HepG2 (cell line): Measurements from ENCODE around the gene SMNDC1. TPM values are rescaled to one million over a fixed set of nuclear protein-coding genes. Genes with fewer than 3 reads are reported as not detected.

Experiments
- ATAC-seq: fragments of 200-7000 bp; cut with Tn5 transposase; 3 replicates; pipeline ENCODE4 v1.9.1; 2020; ENCODE audit warnings: mild to moderate bottlenecking, moderate library complexity
- BruUV-seq: library from RNA; stranded (reverse); fragments of 400-500 nt; replicated peaks from 2 replicates; lab custom pipeline; 2021; lab: Mats Ljungman, UMichigan
- CTCF ChIA-PET: fragments of 300-600 bp; formaldehyde crosslinking; extraction: SDS; loops from one replicate; lab custom pipeline; 2021; ENCODE audit warnings: low total read pairs, inconsistent platforms, low intra/inter-chr PET ratio; lab: Yijun Ruan, JAX
- POLR2A ChIA-PET: fragments of 350-600 bp; sonication (Branson Sonifier 250); formaldehyde crosslinking; loops from one replicate; lab custom pipeline; 2020; ENCODE audit warnings: antibody characterized with exemption, inconsistent platforms; lab: Yijun Ruan, JAX
- DNase-seq: peaks from one replicate; pipeline ENCODE4 v3.0.0-alpha.2; 2015; ENCODE audit warnings: low spot score
- FAIRE-seq: peaks from 3 replicates; lab custom pipeline; 2011; peaks lifted over from hg19 to GRCh38; lab: Jason Lieb, UNC
- H2AFZ ChIP-seq: one replicate; pipeline ENCODE4 v1.6.1; 2011; ENCODE audit warnings: low read length, inconsistent platforms
- H3K27ac ChIP-seq: fragments of 300-600 bp; 3 replicates; pipeline ENCODE4 v1.8.0; 2011; ENCODE audit warnings: mixed run types, mild to moderate bottlenecking, mixed read lengths, low read length, inconsistent platforms; ENCODE audit not compliant: insufficient read depth; ENCODE audit errors: extremely low read length
- H3K27me3 ChIP-seq, 2 experiments: fragments of 200-600 bp in 1 of 2; 2 replicates in 1 of 2; 3 replicates in 1 of 2; pipeline versions ENCODE4 v1.6.0 to v1.8.0; 2011; ENCODE audit warnings: low read length in 2 of 2, mild to moderate bottlenecking in 2 of 2, moderate library complexity in 2 of 2, inconsistent platforms in 1 of 2; ENCODE audit not compliant: insufficient read depth in 2 of 2, control insufficient read depth in 1 of 2
- H3K36me3 ChIP-seq, 2 experiments: fragments of 200-600 bp in 1 of 2; replicated peaks in 1 of 2; 2 replicates in 1 of 2; 3 replicates in 1 of 2; pipeline versions ENCODE4 v1.5.1 to v1.8.0; 2011; ENCODE audit warnings: low read length in 2 of 2, inconsistent platforms in 1 of 2; ENCODE audit not compliant: insufficient read depth in 2 of 2, control insufficient read depth in 1 of 2
- H3K4me1 ChIP-seq: 2 replicates; pipeline ENCODE4 v1.5.1; 2012; ENCODE audit warnings: low read length, inconsistent platforms; ENCODE audit not compliant: insufficient read depth
- H3K4me2 ChIP-seq: 2 replicates; pipeline ENCODE4 v1.6.0; 2011; ENCODE audit warnings: low read depth, low read length, inconsistent platforms
- H3K4me3 ChIP-seq, 3 experiments: fragments of 200-600 bp in 1 of 3; sonication (generic), shearing (Covaris generic) in 1 of 3; replicated peaks in 1 of 3; 2 replicates each; pipeline ENCODE4 v1.5.1; 2011 to 2016; ENCODE audit warnings: low read length in 3 of 3, inconsistent platforms in 2 of 3, low read depth in 2 of 3, mild to moderate bottlenecking in 2 of 3, control low read depth in 1 of 3, mixed read lengths in 1 of 3; ENCODE audit not compliant: insufficient read depth in 1 of 3
- H3K79me2 ChIP-seq: one replicate; pipeline ENCODE4 v1.6.1; 2011; ENCODE audit warnings: low read length, inconsistent platforms; ENCODE audit not compliant: insufficient read depth
- H3K9ac ChIP-seq: 2 replicates; pipeline ENCODE4 v1.6.0; 2011; ENCODE audit warnings: mild to moderate bottlenecking, low read depth, low read length, inconsistent platforms; ENCODE audit not compliant: insufficient read depth
- H3K9me3 ChIP-seq: 2 replicates; pipeline ENCODE4 v1.5.1; 2012; ENCODE audit warnings: mild to moderate bottlenecking, low read length
- H4K20me1 ChIP-seq: 2 replicates; pipeline ENCODE4 v1.6.0; 2011; ENCODE audit warnings: inconsistent platforms, mild to moderate bottlenecking, low read length, moderate library complexity; ENCODE audit not compliant: insufficient read depth
- EP300 ChIP-seq, 3 experiments: sonication (generic) in 1 of 3; formaldehyde crosslinking in 1 of 3; IDR thresholded peaks; 2 replicates each; pipeline versions ENCODE4 v1.5.1 to v1.6.1; 2011 to 2020; ENCODE audit warnings: low read depth in 2 of 3, low read length in 2 of 3, borderline replicate concordance in 1 of 3, improper control_type of control experiment in 1 of 3, mild to moderate bottlenecking in 1 of 3, missing genetic modification reagents in 1 of 3, moderate library complexity in 1 of 3
- MIXL1 ChIP-seq: IDR thresholded peaks from 2 replicates; pipeline ENCODE4 v1.6.1; 2016
- TBX3 ChIP-seq: fragments of 450-650 bp; IDR thresholded peaks from 2 replicates; pipeline ENCODE4 v1.6.1; 2017; ENCODE audit warnings: antibody characterized with exemption, mild to moderate bottlenecking, inconsistent platforms, borderline replicate concordance
- ZFP1 ChIP-seq: IDR thresholded peaks from 2 replicates; pipeline ENCODE4 v1.6.1; 2016
- ZNF34 ChIP-seq: sonication (generic); formaldehyde crosslinking; IDR thresholded peaks from 2 replicates; pipeline ENCODE4 v1.4.0; 2020; ENCODE audit warnings: mild to moderate bottlenecking, missing genetic modification reagents, borderline replicate concordance
- WGBS: methylation state at CpG from one replicate; pipeline ENCODE4 v1.1.6; 2017; ENCODE audit warnings: low lambda C conversion rate; 5-methylcytosine and 5-hydroxymethylcytosine counted together
- in situ Hi-C: cut with HindIII; loops from 2 replicates; pipeline ENCODE4 v1.10.0; 2017; ENCODE audit warnings: low pct_unique_long_range_greater_than_20kb; ENCODE audit not compliant: extremely low pct_ligation_motif_present
- intact Hi-C: fragments of 100-400 bp; cut with micrococcal nuclease; formaldehyde crosslinking; loops from one replicate; pipeline ENCODE4 v1.10.0; 2022; ENCODE audit not compliant: unreplicated experiment
- polyA plus RNA-seq, 8 experiments: library from polyadenylated mRNA; depleted of rRNA in 3 of 8; stranded (reverse) in 7 of 8; unstranded in 1 of 8; fragments of >200 nt; fragmentation: Illumina TruSeq in 4 of 8; extraction: Trizol in 4 of 8; gene quantifications; 2 replicates each; pipeline versions ENCODE4 v1.2.1 to v1.2.3, GENCODE V29; 2011 to 2016; ENCODE audit warnings: low read depth in 4 of 8, missing spikeins in 1 of 8, mixed read lengths in 1 of 8; ENCODE audit not compliant: insufficient read depth in 1 of 8
- total RNA-seq, 5 experiments: library from RNA; depleted of rRNA; stranded (reverse); fragments of >200 nt; fragmentation: Illumina TruSeq; extraction: Trizol; gene quantifications; 2 replicates each; pipeline ENCODE4 v1.2.3, GENCODE V29; 2016; ENCODE audit warnings: low read depth in 1 of 5
- TF ChIP-seq, protein P1 (sequence below): sonication (generic); formaldehyde crosslinking; IDR thresholded peaks from 2 replicates; pipeline ENCODE4 v1.4.0; 2020; ENCODE audit warnings: mild to moderate bottlenecking, missing genetic modification reagents, borderline replicate concordance
- TF ChIP-seq, protein P2 (sequence below): sonication (generic); formaldehyde crosslinking; IDR thresholded peaks from 2 replicates; pipeline ENCODE4 v1.4.0; 2020; ENCODE audit warnings: missing genetic modification reagents

SMNDC1 gene
- total and polyA plus RNA-seq, 2 of the 13 experiments (the other 11 are each of a cell fraction or from before 2014, with no cell fraction given), result 7.8 to 8.9 TPM

DNA sequence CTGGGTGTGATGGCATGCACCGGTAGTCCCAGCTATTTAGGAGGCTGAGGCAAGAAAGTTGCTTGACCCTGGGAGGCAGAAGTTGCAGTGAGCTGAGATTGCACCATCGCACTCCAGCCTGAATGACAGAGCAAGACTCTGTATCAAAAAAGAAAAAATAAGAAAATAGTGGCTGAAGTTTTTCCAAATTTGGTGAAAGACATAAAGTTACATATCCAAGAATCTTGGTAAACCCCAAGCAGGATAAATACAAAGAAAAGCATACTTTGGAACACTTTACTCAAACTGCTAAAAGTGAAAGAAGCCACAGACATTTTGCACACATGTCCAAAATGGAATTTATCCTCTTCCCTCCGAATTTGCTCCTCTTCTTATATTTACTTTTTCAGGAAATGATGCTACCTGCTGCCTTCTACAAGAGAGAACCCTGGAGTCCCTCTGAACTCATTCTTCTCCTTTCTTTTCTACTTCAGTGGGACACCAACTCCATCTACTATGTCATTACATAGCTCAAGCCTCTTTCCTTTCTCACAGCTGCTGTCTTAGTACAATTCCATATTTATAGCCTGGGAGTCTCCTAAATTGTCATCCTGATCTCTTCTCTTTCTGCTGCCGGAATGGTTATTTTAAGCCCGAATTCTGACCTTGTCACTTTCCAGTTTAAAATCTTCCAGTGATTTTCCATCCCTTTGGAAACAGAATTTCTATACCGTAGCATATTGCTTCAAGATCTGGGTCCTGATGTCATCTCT, 17.3 kb upstream of the SMNDC1 start (continued):
- TF ChIP-seq, protein P1, sequence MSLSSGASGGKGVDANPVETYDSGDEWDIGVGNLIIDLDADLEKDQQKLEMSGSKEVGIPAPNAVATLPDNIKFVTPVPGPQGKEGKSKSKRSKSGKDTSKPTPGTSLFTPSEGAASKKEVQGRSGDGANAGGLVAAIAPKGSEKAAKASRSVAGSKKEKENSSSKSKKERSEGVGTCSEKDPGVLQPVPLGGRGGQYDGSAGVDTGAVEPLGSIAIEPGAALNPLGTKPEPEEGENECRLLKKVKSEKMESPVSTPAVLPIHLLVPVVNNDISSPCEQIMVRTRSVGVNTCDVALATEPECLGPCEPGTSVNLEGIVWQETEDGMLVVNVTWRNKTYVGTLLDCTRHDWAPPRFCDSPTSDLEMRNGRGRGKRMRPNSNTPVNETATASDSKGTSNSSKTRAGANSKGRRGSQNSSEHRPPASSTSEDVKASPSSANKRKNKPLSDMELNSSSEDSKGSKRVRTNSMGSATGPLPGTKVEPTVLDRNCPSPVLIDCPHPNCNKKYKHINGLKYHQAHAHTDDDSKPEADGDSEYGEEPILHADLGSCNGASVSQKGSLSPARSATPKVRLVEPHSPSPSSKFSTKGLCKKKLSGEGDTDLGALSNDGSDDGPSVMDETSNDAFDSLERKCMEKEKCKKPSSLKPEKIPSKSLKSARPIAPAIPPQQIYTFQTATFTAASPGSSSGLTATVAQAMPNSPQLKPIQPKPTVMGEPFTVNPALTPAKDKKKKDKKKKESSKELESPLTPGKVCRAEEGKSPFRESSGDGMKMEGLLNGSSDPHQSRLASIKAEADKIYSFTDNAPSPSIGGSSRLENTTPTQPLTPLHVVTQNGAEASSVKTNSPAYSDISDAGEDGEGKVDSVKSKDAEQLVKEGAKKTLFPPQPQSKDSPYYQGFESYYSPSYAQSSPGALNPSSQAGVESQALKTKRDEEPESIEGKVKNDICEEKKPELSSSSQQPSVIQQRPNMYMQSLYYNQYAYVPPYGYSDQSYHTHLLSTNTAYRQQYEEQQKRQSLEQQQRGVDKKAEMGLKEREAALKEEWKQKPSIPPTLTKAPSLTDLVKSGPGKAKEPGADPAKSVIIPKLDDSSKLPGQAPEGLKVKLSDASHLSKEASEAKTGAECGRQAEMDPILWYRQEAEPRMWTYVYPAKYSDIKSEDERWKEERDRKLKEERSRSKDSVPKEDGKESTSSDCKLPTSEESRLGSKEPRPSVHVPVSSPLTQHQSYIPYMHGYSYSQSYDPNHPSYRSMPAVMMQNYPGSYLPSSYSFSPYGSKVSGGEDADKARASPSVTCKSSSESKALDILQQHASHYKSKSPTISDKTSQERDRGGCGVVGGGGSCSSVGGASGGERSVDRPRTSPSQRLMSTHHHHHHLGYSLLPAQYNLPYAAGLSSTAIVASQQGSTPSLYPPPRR (CRISPR knock-in tag), result no peak
- no peak for TF ChIP-seq MIXL1 (CRISPR knock-in tag)

DNA sequence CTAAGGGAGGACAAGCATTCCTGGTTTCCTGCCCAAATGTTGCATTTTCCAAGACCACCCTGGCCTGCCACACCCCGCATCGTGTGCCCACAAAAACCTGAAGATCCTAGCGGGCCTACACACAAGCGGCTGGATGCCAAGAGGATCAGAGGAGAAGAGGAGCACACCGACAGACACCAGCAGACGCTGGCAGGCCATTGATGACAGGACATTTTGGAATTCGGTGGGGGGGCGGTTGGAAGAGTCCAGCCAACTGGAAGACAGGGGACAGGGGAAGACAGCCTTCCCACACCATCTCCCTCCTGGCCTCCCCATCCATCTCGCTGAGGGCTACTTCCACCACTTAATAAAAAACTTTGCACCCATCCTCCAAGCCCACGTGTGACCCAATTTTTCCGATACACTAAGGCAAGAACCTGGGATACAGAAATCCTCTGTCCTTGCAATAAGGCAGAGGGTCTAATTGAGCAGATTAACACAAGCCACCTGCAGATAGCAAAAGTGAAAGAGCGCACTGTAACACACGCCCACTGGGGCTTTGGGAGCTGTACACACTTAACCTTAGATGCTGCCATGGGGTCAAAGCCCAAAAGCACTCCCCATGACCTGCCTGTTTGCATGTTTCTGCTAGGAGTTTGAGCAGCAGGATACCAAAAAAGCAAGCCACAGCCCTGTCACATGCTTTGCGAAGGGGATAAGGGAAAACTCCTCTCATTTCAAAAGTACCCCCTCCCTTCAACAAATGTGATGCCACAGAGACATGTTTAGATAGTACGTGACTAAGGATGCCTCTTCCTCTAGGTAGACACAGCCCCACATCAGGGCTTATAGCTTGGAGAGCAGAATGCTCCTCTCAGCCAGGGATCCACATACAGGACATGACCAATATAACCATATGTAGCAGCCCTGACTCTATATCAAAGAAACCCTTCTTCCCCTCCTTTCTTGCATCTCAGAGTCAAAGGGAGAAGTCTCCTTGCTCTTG, 13.4 kb upstream of the SMNDC1 start:
- Histone ChIP-seq H3K36me3 (no peaks in the 10 kb centered on the region), H3K9me3 (no peaks in the 10 kb centered on the region), H2AFZ (no peak overlapping the region), H3K4me3 (no peak overlapping the region), H4K20me1 (no peaks in the 10 kb centered on the region), H3K79me2 (no peaks in the 10 kb centered on the region), H3K4me1 (no peaks in the 10 kb centered on the region), H3K27me3 (peaks cover 0 to 11% of the 10 kb centered on the region in 2 experiments; a peak in 1 of 5 replicates), H3K27ac (no peak overlapping the region), H3K4me2 (no peak overlapping the region), H3K9ac (no peak overlapping the region)
- in situ Hi-C loops (no loop called here), intact Hi-C loops (no loop called here)
- DNase-seq (no peak), FAIRE-seq (no peak), ATAC-seq (no peak)
- TF ChIP-seq TBX3, result no peak
- TF ChIP-seq EP300 (IDR thresholded peaks at IDR 0.05; ENCODE audit: low read depth in 2 of 2, low read length in 2 of 2), result no peak
- TF ChIP-seq EP300 (CRISPR knock-in tag; IDR thresholded peaks at IDR 0.05; ENCODE audit: borderline replicate concordance), result no peak
- no peak for TF ChIP-seq ZFP1
- no peak for TF ChIP-seq ZNF34
- TF ChIP-seq, protein P2, sequence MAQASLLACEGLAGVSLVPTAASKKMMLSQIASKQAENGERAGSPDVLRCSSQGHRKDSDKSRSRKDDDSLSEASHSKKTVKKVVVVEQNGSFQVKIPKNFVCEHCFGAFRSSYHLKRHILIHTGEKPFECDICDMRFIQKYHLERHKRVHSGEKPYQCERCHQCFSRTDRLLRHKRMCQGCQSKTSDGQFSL, result no peak
- WGBS, result 35% methylated on average over 15 of the region's 15 CpGs
- no TSS peak for BruUV-seq
- ChIA-PET CTCF (no interaction called here), POLR2A (no interaction called here)
